Cardiac muscle cell (in vitro differentiated cells and primary cell): Measurements from ENCODE around the gene DPP10. TPM values are rescaled to one million over a fixed set of nuclear protein-coding genes. Genes with fewer than 3 reads are reported as not detected.

Experiments used
- DNase-seq, 2 donors: peaks; one replicate each; pipeline versions ENCODE4 v3.0.0 to v3.0.0-alpha.2; 2010 to 2017; ENCODE audit warnings: low read depth in 1 of 2, low spot score in 1 of 2
- H3K27ac ChIP-seq: fragments of 200-600 bp; sonication (generic); 2 replicates; pipeline ENCODE4 v1.5.1; 2016
- H3K27me3 ChIP-seq: fragments of 200-600 bp; sonication (generic); 2 replicates; pipeline ENCODE4 v1.6.0; 2016; ENCODE audit warnings: control low read depth
- H3K36me3 ChIP-seq: fragments of 200-600 bp; sonication (generic); 2 replicates; pipeline ENCODE4 v1.5.1; 2016; ENCODE audit warnings: control low read depth
- H3K4me1 ChIP-seq: fragments of 200-600 bp; sonication (generic); 2 replicates; pipeline ENCODE4 v1.8.1; 2017; ENCODE audit warnings: low read depth, mild to moderate bottlenecking, mixed run types
- H3K4me3 ChIP-seq: fragments of 200-600 bp; sonication (generic); 2 replicates; pipeline ENCODE4 v1.5.1; 2016; ENCODE audit warnings: mild to moderate bottlenecking
- H3K9me3 ChIP-seq: fragments of 200-600 bp; sonication (generic); 2 replicates; pipeline ENCODE4 v1.5.1; 2017; ENCODE audit warnings: low read depth, mild to moderate bottlenecking, control low read depth
- CTCF ChIP-seq: IDR thresholded peaks from 2 replicates; pipeline ENCODE4 v1.5.1; 2012; ENCODE audit warnings: low read depth, mild to moderate bottlenecking, low read length
- polyA plus RNA-seq: library from polyadenylated mRNA; unstranded; fragments of >200 nt; fragmentation: Nextera tagmentation; extraction: Ambion mirVana; gene quantifications from 2 replicates; pipeline ENCODE4 v1.2.1, GENCODE V29; 2016
- total RNA-seq: library from RNA; depleted of rRNA; stranded (reverse); fragments of >200 nt; gene quantifications from 2 replicates; pipeline ENCODE4 v1.2.3, GENCODE V29; 2016

DPP10 gene
- total and polyA plus RNA-seq, 2 experiments from 2014 or later = 1.1 to 1.4 TPM

- DNase-seq = no peak
- Histone ChIP-seq H3K27me3 (no peaks in the 10 kb centered on the region), H3K27ac (no peak overlapping the region), H3K4me3 (no peak overlapping the region), H3K36me3 (no peaks in the 10 kb centered on the region), H3K4me1 (peaks cover 14% of the 10 kb centered on the region), H3K9me3 (no peaks in the 10 kb centered on the region)
- TF ChIP-seq CTCF = no peak
Measured at GRCh38 chr2:115036818-115037217, 594.4 kb downstream of the DPP10 start.

- Histone ChIP-seq H3K9me3 (no peaks in the 10 kb centered on the region), H3K27ac (no peak overlapping the region), H3K36me3 (no peaks in the 10 kb centered on the region), H3K4me3 (no peak overlapping the region), H3K4me1 (no peaks in the 10 kb centered on the region), H3K27me3 (no peaks in the 10 kb centered on the region)
- no peak for DNase-seq
- TF ChIP-seq CTCF = no peak
Measured at GRCh38 chr2:115057473-115057872, 615.0 kb downstream of the DPP10 start.

- no peaks in the 10 kb centered on the region for H3K27me3 ChIP-seq
- H3K27ac ChIP-seq = no peak overlapping the region
- TF ChIP-seq CTCF = no peak
- no peaks in the 10 kb centered on the region for H3K36me3 ChIP-seq
- no peaks in the 10 kb centered on the region for H3K4me1 ChIP-seq
- DNase-seq = no peak
- no peaks in the 10 kb centered on the region for H3K9me3 ChIP-seq
- no peak overlapping the region for H3K4me3 ChIP-seq
Measured at GRCh38 chr2:115070002-115070401, 627.6 kb downstream of the DPP10 start.

- DNase-seq = no peak
Measured at GRCh38 chr2:115071534-115071933, 629.1 kb downstream of the DPP10 start.

GRCh38 chr2:115075800-115076199 lies 633.4 kb downstream of the DPP10 start:
- no peaks in the 10 kb centered on the region for H3K36me3 ChIP-seq
- no peaks in the 10 kb centered on the region for H3K4me1 ChIP-seq
- no peak overlapping the region for H3K4me3 ChIP-seq
- H3K27ac ChIP-seq = no peak overlapping the region
- H3K9me3 ChIP-seq = no peaks in the 10 kb centered on the region
- no peaks in the 10 kb centered on the region for H3K27me3 ChIP-seq
- no peak for DNase-seq
- no peak for TF ChIP-seq CTCF

More at GRCh38 chr2:115071534-115071933, 629.1 kb downstream of the DPP10 start:
- Histone ChIP-seq H3K27me3 (no peaks in the 10 kb centered on the region), H3K27ac (no peak overlapping the region), H3K4me1 (no peaks in the 10 kb centered on the region), H3K4me3 (no peak overlapping the region), H3K9me3 (no peaks in the 10 kb centered on the region), H3K36me3 (no peaks in the 10 kb centered on the region)
- TF ChIP-seq CTCF = no peak

GRCh38 chr2:115077626-115078025 lies 635.2 kb downstream of the DPP10 start:
- Histone ChIP-seq H3K4me3 (no peak overlapping the region), H3K9me3 (no peaks in the 10 kb centered on the region), H3K36me3 (no peaks in the 10 kb centered on the region), H3K27ac (no peak overlapping the region), H3K4me1 (no peaks in the 10 kb centered on the region), H3K27me3 (no peaks in the 10 kb centered on the region)
- TF ChIP-seq CTCF = no peak
- no peak for DNase-seq
